Tibial nerve (tissue), 4 donors: ENCODE results near the gene GABBR2.

Experiments used
- EP300 ChIP-seq, 2 donors: sonication (generic); formaldehyde crosslinking; IDR thresholded peaks; one replicate each; pipeline ENCODE4 v1.6.1; 2017; ENCODE audit warnings: antibody characterized with exemption in 2 of 2, mild to moderate bottlenecking in 1 of 2
- POLR2A ChIP-seq, 2 donors: fragments of 450-650 bp; IDR thresholded peaks; one replicate each; pipeline ENCODE4 v1.6.1; 2017; ENCODE audit warnings: antibody characterized with exemption in 2 of 2, mild to moderate bottlenecking in 2 of 2, moderate library complexity in 2 of 2
- TF ChIP-seq, protein P1 (sequence below), 5 experiments: fragments of 200-600 bp in 3 of 5; fragments of 450-650 bp in 2 of 5; sonication (generic) in 3 of 5; IDR thresholded peaks; one replicate each; pipeline ENCODE4 v1.5.1; 2016 to 2019; ENCODE audit warnings: antibody characterized with exemption in 5 of 5, mild to moderate bottlenecking in 3 of 5, moderate library complexity in 2 of 5

DNA sequence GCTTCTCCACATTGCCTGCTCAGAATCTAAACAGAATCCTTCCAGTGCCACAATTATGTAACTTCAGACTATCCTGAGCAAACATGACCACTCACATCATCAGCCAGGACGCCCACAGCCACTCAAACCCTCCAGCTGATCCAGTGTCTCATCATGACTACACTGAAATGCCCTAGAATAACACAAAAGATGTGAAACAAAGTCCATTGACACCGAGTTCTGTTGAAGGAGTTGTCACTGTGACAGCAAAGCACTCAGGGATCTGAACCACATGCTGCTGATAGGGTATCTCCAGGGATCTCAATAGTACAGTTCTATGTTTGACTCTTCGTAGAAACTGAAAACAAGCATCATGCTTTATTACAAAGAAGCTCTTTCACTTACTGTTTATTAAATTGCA is 150.2 kb downstream of the GABBR2 start:
- TF ChIP-seq, protein P1, sequence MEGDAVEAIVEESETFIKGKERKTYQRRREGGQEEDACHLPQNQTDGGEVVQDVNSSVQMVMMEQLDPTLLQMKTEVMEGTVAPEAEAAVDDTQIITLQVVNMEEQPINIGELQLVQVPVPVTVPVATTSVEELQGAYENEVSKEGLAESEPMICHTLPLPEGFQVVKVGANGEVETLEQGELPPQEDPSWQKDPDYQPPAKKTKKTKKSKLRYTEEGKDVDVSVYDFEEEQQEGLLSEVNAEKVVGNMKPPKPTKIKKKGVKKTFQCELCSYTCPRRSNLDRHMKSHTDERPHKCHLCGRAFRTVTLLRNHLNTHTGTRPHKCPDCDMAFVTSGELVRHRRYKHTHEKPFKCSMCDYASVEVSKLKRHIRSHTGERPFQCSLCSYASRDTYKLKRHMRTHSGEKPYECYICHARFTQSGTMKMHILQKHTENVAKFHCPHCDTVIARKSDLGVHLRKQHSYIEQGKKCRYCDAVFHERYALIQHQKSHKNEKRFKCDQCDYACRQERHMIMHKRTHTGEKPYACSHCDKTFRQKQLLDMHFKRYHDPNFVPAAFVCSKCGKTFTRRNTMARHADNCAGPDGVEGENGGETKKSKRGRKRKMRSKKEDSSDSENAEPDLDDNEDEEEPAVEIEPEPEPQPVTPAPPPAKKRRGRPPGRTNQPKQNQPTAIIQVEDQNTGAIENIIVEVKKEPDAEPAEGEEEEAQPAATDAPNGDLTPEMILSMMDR (IDR thresholded peaks at IDR 0.05) = no peak
- TF ChIP-seq POLR2A (IDR thresholded peaks at IDR 0.05) = no peak
- TF ChIP-seq EP300 (IDR thresholded peaks at IDR 0.05) = peak in 1 of 2 donors; percentile 9
